ACC112 (cell line): ENCODE data around the gene FKBP1B.
"Not testable (repeated sequence)": the region's sequence is repeated elsewhere in the genome, so short reads cannot be mapped to it uniquely, and the experiment has no call there.

Experiments used
- H2AFZ ChIP-seq: fragments of 200-600 bp; sonication (generic); one replicate; pipeline ENCODE4 v1.6.0; 2017; ENCODE audit warnings: antibody characterized with exemption, low read length; ENCODE audit not compliant: unreplicated experiment
- H3K27ac ChIP-seq: fragments of 200-600 bp; sonication (generic); 2 replicates; pipeline ENCODE4 v1.5.1; 2014; ENCODE audit warnings: low read depth, mild to moderate bottlenecking, antibody characterized with exemption, low read length, moderate library complexity
- H3K27me3 ChIP-seq: fragments of 200-600 bp; sonication (generic); 2 replicates; pipeline ENCODE4 v1.6.1; 2014; ENCODE audit warnings: mild to moderate bottlenecking, antibody characterized with exemption, low read length, moderate library complexity, mixed read lengths; ENCODE audit not compliant: insufficient read depth
- H3K36me3 ChIP-seq: fragments of 200-600 bp; sonication (generic); 2 replicates; pipeline ENCODE4 v1.6.1; 2016; ENCODE audit warnings: mild to moderate bottlenecking, antibody characterized with exemption, low read length, moderate library complexity, mixed read lengths; ENCODE audit not compliant: insufficient read depth
- H3K4me1 ChIP-seq: fragments of 200-600 bp; sonication (generic); one replicate; pipeline ENCODE4 v1.6.1; 2016; ENCODE audit warnings: low read length, mixed read lengths; ENCODE audit not compliant: insufficient read depth, unreplicated experiment, control insufficient read depth
- H3K4me3 ChIP-seq: fragments of 200-600 bp; sonication (generic); 2 replicates; pipeline ENCODE4 v1.5.1; 2014; ENCODE audit warnings: mild to moderate bottlenecking, low read depth, low read length
- H3K79me2 ChIP-seq: fragments of 200-600 bp; sonication (generic); one replicate; pipeline ENCODE4 v1.6.0; 2016; ENCODE audit warnings: low read length; ENCODE audit not compliant: control insufficient read depth, unreplicated experiment, insufficient read depth

FKBP1B gene

DNA sequence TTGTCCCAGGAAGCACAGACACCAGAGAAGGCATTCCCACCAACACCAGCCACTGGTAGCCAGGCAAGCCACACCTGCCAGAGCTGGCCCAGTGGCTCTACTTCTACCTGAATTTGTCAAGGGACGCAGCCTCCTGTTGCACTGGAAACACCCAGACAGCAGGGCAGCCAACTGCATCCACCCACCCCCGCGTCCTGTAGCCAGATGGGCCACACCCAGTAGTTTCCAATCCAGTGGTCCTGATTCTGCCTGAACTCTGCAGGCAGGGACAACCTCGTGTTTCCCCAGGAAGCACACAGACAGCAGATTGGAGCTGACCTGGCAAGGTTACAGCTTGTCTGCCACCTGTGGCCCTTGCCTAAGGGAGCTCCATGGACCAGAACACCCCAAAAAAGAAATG lies 55.4 kb downstream of the FKBP1B start:
- Histone ChIP-seq H3K4me3 (no peak overlapping the region), H3K79me2 (no peaks in the 10 kb centered on the region), H3K27me3 (no peaks in the 10 kb centered on the region), H3K4me1 (peaks cover 6% of the 10 kb centered on the region), H2AFZ (no peak overlapping the region), H3K36me3 (no peaks in the 10 kb centered on the region), H3K27ac (no peak overlapping the region)

DNA sequence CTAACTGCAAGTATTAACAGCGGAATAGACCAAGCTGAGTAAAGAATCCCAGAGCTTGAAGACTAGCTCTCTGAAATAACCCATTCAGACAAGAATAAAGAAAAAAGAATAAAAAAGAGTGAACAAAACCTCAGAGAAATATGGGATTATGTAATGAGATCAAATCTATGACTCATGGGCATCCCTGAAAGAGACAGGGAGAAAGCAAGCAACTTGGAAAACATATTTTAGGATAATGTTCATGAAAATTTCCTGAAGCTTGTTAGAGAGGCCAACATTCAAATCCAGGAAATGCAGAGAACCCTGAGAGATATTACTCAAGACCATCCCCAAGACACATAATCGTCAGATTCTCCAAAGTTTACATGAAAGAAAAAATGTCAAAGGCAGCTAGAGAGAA lies 56.3 kb downstream of the FKBP1B start:
- H2AFZ ChIP-seq: no peak overlapping the region
- no peak overlapping the region for H3K27ac ChIP-seq
- H3K27me3 ChIP-seq: no peaks in the 10 kb centered on the region
- no peak overlapping the region for H3K4me3 ChIP-seq
- H3K4me1 ChIP-seq: peaks cover 7% of the 10 kb centered on the region
- no peaks in the 10 kb centered on the region for H3K79me2 ChIP-seq
- no peaks in the 10 kb centered on the region for H3K36me3 ChIP-seq

DNA sequence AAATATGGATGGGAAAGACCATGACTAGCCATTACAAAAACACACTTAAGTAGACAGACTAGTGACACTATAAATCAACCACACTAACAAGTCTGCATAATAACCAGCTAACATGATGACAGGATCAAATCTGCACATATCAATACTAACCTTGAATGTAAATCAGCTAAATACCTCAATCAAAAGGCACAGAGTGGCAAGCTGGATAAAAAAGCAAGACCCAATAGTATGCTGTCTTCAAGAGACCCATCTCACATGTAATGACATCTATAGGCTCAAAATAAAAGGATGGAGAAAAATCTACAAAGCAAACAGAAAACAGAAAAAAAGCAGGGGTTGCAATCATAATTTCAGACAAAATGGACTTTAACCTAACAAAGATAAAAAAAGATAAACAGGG lies 57.2 kb downstream of the FKBP1B start:
- Histone ChIP-seq H3K27ac (no peak overlapping the region), H3K79me2 (no peaks in the 10 kb centered on the region), H3K4me1 (peaks cover 17% of the 10 kb centered on the region), H3K4me3 (no peak overlapping the region), H3K27me3 (no peaks in the 10 kb centered on the region), H3K36me3 (no peaks in the 10 kb centered on the region), H2AFZ (no peak overlapping the region)

DNA sequence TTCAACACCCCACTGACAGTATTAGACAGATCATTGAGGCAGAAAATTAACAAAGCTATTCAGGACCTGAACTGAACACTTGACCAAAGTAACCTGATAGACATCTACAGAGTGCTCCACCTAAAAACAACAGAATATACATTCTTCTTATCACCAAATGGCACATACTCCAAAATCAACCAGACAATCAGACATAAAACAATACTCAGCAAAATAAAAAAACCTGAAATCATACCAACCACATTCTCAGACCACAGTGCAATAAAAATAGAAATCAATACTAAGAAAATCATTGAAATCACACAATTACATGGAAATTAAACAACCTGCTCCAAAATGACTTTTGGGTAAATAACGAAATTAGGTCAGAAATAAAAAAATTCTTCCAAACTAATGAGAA lies 57.8 kb downstream of the FKBP1B start:
- Histone ChIP-seq H3K4me1 (peaks cover 17% of the 10 kb centered on the region), H2AFZ (no peak overlapping the region), H3K36me3 (no peaks in the 10 kb centered on the region), H3K4me3 (no peak overlapping the region), H3K79me2 (no peaks in the 10 kb centered on the region), H3K27ac (no peak overlapping the region), H3K27me3 (no peaks in the 10 kb centered on the region)

DNA sequence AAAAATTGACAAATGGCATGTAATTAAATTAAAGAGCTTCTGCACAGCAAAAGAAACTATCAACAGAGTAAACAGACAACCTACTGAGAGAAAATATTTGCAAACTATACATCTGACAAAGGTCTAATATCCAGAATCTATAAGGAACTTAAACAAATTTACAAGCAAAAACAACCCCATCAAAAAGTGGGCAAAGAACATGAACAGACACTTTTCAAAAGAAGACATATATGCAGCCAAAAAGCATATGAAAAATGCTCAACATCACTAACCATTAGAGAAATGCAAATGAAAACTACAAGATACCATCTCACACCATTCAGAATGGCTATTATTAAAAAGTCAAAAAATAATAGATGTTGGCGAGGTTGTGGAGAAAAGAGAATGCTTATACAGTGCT lies 59.9 kb downstream of the FKBP1B start:
- not testable (repeated sequence) for H3K27ac ChIP-seq, H3K4me3 ChIP-seq, H3K36me3 ChIP-seq, H3K79me2 ChIP-seq, H3K27me3 ChIP-seq, H2AFZ ChIP-seq
- H3K4me1 ChIP-seq: peaks cover 17% of the 10 kb centered on the region

DNA sequence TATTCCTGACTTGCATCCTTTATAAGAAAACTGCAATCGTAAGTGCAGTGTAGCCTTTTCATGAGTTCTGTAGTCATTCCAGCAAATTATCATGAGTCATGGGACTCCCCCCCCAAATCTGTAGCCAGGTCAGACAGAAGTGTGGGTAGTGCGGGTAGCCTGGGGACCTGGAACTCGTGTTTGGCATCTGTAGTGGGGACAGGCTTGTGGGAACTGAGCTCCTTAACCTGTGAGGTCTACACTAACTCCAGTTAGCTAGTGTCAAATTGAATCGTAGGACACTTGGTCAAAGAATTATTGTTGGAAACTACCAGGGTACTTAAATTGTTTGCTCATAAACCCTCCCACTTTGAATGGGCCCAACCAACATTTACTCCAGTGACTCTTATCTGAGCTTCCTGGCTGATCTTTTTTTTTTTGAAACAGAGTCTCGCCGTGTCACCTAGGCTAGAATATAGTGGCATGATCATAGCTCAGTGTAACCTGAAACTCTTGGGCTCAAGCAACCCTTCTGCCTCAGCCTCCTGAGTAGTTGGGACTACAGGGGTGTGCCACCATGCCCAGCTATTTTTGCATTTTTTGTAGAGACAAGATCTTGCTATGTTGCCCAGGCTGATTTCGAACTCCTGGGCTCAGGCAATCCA lies 61.2 kb downstream of the FKBP1B start:
- H2AFZ ChIP-seq: no peak overlapping the region
- peaks cover 17% of the 10 kb centered on the region for H3K4me1 ChIP-seq
- H3K27ac ChIP-seq: no peak overlapping the region
- no peaks in the 10 kb centered on the region for H3K27me3 ChIP-seq
- H3K36me3 ChIP-seq: peaks cover 12% of the 10 kb centered on the region
- no peak overlapping the region for H3K4me3 ChIP-seq
- H3K79me2 ChIP-seq: no peaks in the 10 kb centered on the region

DNA sequence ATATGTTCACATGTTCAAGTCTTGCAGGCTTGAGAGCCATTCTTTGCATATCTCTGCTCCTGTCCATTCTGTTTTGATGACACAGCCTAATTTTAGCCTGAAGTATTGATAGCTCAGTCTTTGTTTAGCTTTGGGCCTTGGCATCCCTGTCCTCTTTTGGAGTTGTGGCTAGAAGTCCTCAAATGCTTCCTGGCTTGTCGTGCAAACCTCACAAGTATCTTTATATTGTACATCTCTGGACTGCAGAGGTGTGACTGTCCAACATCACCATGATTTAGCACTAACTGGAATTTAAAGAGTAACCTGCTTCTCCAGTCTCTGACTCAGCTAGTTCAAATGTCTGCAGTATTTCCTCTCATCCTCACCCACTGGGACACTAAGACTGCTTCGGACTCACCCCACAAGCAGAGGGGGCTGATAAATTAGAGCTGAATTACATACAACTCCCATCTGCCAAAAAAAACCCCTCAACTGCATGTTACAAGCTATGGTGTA lies 61.9 kb downstream of the FKBP1B start:
- Histone ChIP-seq H2AFZ (no peak overlapping the region), H3K27me3 (no peaks in the 10 kb centered on the region), H3K79me2 (no peaks in the 10 kb centered on the region), H3K27ac (no peak overlapping the region), H3K36me3 (peaks cover 12% of the 10 kb centered on the region), H3K4me3 (no peak overlapping the region), H3K4me1 (peaks cover 17% of the 10 kb centered on the region)
